Activated T-helper 17 cell treated with anti-CD3 and anti-CD28 coated beads, Interleukin-2, amount 50 U/mL, for 72 hours (primary cell): ENCODE data around the gene GPRIN1. TPM values are rescaled to one million over a fixed set of nuclear protein-coding genes. Genes with fewer than 3 reads are reported as not detected.

Experiments
- ATAC-seq: fragments of 150-1000 bp; cut with Tn5 transposase; replicated peaks from 2 replicates; pipeline ENCODE4 v1.10.0; 2021; ENCODE audit warnings: mild to moderate bottlenecking, moderate library complexity
- H3K27ac Mint-ChIP-seq: one replicate; pipeline ENCODE4 v1.8.0; 2022; ENCODE audit warnings: mixed read lengths
- H3K27me3 Mint-ChIP-seq: one replicate; pipeline ENCODE4 v1.8.0; 2022; ENCODE audit warnings: mixed read lengths
- H3K36me3 Mint-ChIP-seq: one replicate; pipeline ENCODE4 v1.8.0; 2022; ENCODE audit warnings: low read depth, mild to moderate bottlenecking, mixed read lengths
- H3K4me1 Mint-ChIP-seq: one replicate; pipeline ENCODE4 v1.8.0; 2022; ENCODE audit warnings: mixed read lengths
- H3K4me3 Mint-ChIP-seq: one replicate; pipeline ENCODE4 v1.8.0; 2022; ENCODE audit warnings: mild to moderate bottlenecking, mixed read lengths
- H3K9me3 Mint-ChIP-seq: one replicate; pipeline ENCODE4 v1.8.0; 2022; ENCODE audit warnings: mixed read lengths
- total RNA-seq, 2 donors: library from RNA; stranded (reverse); gene quantifications; one replicate each; pipeline ENCODE4 v1.2.3, GENCODE V29; 2022

Gene GPRIN1
- 1 to 10 TPM; 4.8 to 8.9 TPM for total RNA-seq

- peaks cover 7% of the 10 kb centered on the region for H3K36me3 Mint-ChIP-seq
- peaks cover 16% of the 10 kb centered on the region for H3K27me3 Mint-ChIP-seq
- peaks cover 13% of the 10 kb centered on the region for H3K4me1 Mint-ChIP-seq
- no peaks in the 10 kb centered on the region for H3K9me3 Mint-ChIP-seq
- ATAC-seq, result peak; percentile 81
- peak within 1 kb of the TSS; percentile 81 for H3K27ac Mint-ChIP-seq
- H3K4me3 Mint-ChIP-seq, result peak within 1 kb of the TSS; percentile 93
Observed at GRCh38 chr5:176609724-176610434, at the start of gene GPRIN1. Gene GPRIN1 (minus strand): TSS chr5:176610156. CDS start chr5:176599834, 10,322 bp downstream.

GRCh38 chr5:176659512-176659839, 49.5 kb upstream of the GPRIN1 start:
- Mint-ChIP-seq H3K4me1 (peaks cover 32% of the 10 kb centered on the region), H3K9me3 (no peaks in the 10 kb centered on the region), H3K4me3 (peak overlapping the region; percentile 58), H3K27me3 (peaks cover 10% of the 10 kb centered on the region), H3K36me3 (peaks cover 19% of the 10 kb centered on the region), H3K27ac (no peak overlapping the region)
- ATAC-seq, result no peak

DNA sequence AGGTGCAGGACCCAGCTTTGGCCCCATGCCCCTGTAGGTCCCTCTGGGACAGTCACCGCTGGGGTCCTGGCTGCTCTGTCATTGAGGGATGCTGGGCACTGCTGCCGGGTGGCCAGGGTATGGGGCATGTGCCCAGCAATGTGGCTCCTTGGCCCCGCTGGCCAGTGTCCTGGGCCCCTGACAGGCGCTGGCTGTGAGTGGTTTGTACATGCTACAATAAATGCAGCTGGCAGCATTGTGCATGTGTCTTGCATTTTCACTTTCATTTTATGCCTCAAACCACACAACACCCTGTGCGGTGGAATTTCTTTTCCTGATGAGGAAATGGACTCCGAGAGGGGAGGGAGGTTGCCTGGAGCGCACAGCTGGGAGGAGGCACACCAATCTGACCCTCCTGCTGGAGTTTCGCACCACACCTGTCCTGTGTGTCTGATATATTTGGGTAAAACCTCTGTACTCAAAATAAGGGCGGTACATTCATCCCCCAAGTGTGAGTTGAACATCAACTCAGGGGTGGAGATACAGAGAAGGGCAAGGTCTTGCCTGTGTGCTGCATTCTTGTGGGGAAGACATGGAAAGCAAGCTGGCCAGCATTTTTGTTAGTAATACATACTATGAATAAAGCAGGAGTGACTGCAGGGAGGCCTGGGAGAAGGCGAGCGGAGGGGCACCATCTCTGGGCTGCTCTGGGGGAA, 49.0 kb upstream of the GPRIN1 start:
- ATAC-seq, result no peak
- peaks cover 5% of the 10 kb centered on the region for H3K27me3 Mint-ChIP-seq
- H3K27ac Mint-ChIP-seq, result peak overlapping the region; percentile 16
- H3K4me3 Mint-ChIP-seq, result peak overlapping the region; percentile 58
- H3K4me1 Mint-ChIP-seq, result peaks cover 33% of the 10 kb centered on the region
- H3K9me3 Mint-ChIP-seq, result no peaks in the 10 kb centered on the region
- peaks cover 19% of the 10 kb centered on the region for H3K36me3 Mint-ChIP-seq

- Mint-ChIP-seq H3K9me3 (no peaks in the 10 kb centered on the region), H3K27me3 (no peaks in the 10 kb centered on the region), H3K27ac (no peak overlapping the region), H3K4me3 (peak overlapping the region; percentile 58), H3K4me1 (peaks cover 41% of the 10 kb centered on the region), H3K36me3 (peaks cover 28% of the 10 kb centered on the region)
- peak; percentile 54 for ATAC-seq
Observed at GRCh38 chr5:176658007-176658599, 48.1 kb upstream of the GPRIN1 start.

DNA sequence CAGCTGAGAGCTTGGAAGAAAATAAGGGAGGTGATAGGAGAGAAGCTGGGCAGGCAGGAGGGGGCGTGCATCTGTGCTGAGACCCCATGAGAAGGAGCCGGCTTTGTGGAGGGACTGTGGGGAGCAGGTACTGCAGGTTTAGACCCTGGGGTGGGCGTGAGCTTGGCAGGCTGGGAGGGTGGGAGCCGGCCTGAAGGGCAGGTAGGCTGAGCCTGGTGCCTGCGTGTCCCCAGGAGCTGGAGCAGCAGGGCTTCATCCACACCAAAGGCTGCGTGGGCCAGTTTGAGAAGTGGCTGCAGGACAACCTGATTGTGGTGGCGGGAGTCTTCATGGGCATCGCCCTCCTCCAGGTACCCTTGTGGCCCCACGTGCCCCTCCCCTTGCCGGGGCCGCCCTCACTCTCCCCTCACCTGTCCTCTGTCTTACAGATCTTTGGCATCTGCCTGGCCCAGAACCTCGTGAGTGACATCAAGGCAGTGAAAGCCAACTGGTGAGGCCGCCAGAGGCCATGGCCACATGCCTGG, 46.6 kb upstream of the GPRIN1 start:
- no peaks in the 10 kb centered on the region for H3K27me3 Mint-ChIP-seq
- H3K27ac Mint-ChIP-seq, result no peak overlapping the region
- H3K4me1 Mint-ChIP-seq, result peaks cover 47% of the 10 kb centered on the region
- no peak for ATAC-seq
- peaks cover 31% of the 10 kb centered on the region for H3K36me3 Mint-ChIP-seq
- no peak overlapping the region for H3K4me3 Mint-ChIP-seq
- no peaks in the 10 kb centered on the region for H3K9me3 Mint-ChIP-seq

GRCh38 chr5:176654856-176655255, 44.9 kb upstream of the GPRIN1 start:
- peaks cover 42% of the 10 kb centered on the region for H3K4me1 Mint-ChIP-seq
- H3K9me3 Mint-ChIP-seq, result no peaks in the 10 kb centered on the region
- ATAC-seq, result no peak
- peak overlapping the region; percentile 21 for H3K4me3 Mint-ChIP-seq
- no peak overlapping the region for H3K27ac Mint-ChIP-seq
- H3K27me3 Mint-ChIP-seq, result no peaks in the 10 kb centered on the region
- peaks cover 37% of the 10 kb centered on the region for H3K36me3 Mint-ChIP-seq

- peak; percentile 85 for ATAC-seq
Observed at GRCh38 chr5:176653401-176654385, 43.7 kb upstream of the GPRIN1 start.

DNA sequence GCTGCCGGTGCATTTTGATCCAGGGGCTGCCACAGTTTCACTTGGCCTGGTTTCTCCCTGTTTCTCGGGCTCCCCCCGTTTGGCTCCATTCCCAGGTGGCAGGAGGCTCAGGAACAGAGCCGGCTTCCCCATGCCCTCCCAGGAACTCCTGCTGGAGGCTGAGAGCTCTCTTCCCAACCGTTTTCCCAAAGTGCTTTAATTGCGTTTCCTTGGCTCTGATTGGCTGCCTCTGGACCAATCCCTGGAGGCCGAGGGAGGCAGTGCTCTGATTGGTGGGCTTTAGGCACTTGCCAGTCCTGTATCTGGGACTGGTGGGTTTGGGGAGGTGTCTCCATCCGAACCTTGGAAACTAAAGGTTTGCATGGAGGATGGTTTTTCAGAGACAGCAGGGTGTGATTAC, 42.2 kb upstream of the GPRIN1 start:
- Mint-ChIP-seq H3K27me3 (no peaks in the 10 kb centered on the region), H3K36me3 (peaks cover 29% of the 10 kb centered on the region), H3K27ac (no peak overlapping the region), H3K9me3 (no peaks in the 10 kb centered on the region), H3K4me1 (peaks cover 38% of the 10 kb centered on the region), H3K4me3 (no peak overlapping the region)
- ATAC-seq, result no peak

More at GRCh38 chr5:176653401-176654385, 43.7 kb upstream of the GPRIN1 start:
- peaks cover 37% of the 10 kb centered on the region for H3K36me3 Mint-ChIP-seq
- H3K9me3 Mint-ChIP-seq, result no peaks in the 10 kb centered on the region
- H3K4me3 Mint-ChIP-seq, result peak overlapping the region; percentile 62
- H3K27ac Mint-ChIP-seq, result peak overlapping the region; percentile 80
- H3K27me3 Mint-ChIP-seq, result no peaks in the 10 kb centered on the region
- peaks cover 40% of the 10 kb centered on the region for H3K4me1 Mint-ChIP-seq

- Mint-ChIP-seq H3K27me3 (no peaks in the 10 kb centered on the region), H3K27ac (no peak overlapping the region), H3K36me3 (peaks cover 29% of the 10 kb centered on the region), H3K4me1 (peaks cover 38% of the 10 kb centered on the region), H3K4me3 (no peak overlapping the region), H3K9me3 (no peaks in the 10 kb centered on the region)
- ATAC-seq, result no peak
Observed at GRCh38 chr5:176651472-176651980, 41.6 kb upstream of the GPRIN1 start.

- peak overlapping the region; percentile 24 for H3K27ac Mint-ChIP-seq
- H3K4me1 Mint-ChIP-seq, result peaks cover 42% of the 10 kb centered on the region
Observed at GRCh38 chr5:176650354-176650884, 40.5 kb upstream of the GPRIN1 start.

DNA sequence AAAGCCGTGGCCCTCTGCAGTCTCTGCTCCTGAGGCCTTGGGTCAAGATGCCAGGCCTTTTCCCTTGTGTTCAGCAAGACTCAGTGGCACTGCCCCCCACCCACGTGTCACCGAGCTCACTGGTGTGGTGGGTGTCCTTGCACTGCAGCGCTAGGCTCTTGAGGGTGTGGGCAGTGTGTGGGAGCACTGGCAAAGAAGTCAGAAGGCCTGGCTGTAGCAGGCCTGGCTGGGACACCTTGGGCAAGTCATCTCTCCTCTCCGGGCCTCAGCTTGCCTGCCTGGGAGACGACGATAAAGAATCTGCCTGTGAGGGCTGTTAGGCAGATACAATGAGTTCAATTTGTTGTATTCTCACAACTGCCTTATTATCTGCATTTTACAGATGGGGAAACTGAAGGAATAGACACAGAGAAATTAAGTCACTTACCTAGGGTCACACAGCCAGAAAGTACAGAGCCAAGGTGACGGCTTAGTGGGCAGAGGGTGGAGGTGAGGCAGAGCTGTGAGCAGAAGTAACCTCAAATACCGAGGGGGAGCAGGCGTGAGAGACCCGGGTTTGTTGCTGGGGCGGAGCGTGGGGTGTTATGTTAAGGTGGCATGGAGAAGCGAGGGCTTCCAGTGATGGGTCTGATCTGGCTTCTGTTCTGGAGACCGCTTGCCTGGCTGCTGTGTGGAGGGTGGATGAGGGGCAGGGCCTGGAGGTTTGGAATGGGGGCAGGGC, 38.7 kb upstream of the GPRIN1 start:
- H3K36me3 Mint-ChIP-seq, result peaks cover 14% of the 10 kb centered on the region
- H3K4me3 Mint-ChIP-seq, result peak overlapping the region; percentile 89
- peak overlapping the region; percentile 78 for H3K27ac Mint-ChIP-seq
- no peaks in the 10 kb centered on the region for H3K27me3 Mint-ChIP-seq
- no peak for ATAC-seq
- no peaks in the 10 kb centered on the region for H3K9me3 Mint-ChIP-seq
- H3K4me1 Mint-ChIP-seq, result peaks cover 32% of the 10 kb centered on the region

More at GRCh38 chr5:176650354-176650884, 40.5 kb upstream of the GPRIN1 start:
- ATAC-seq, result no peak
- Mint-ChIP-seq H3K36me3 (peaks cover 22% of the 10 kb centered on the region), H3K27me3 (no peaks in the 10 kb centered on the region), H3K4me3 (peak overlapping the region; percentile 89), H3K9me3 (no peaks in the 10 kb centered on the region)

- Mint-ChIP-seq H3K4me1 (peaks cover 25% of the 10 kb centered on the region), H3K27me3 (no peaks in the 10 kb centered on the region), H3K4me3 (peak overlapping the region; percentile 89)
Observed at GRCh38 chr5:176647843-176648473, 38.0 kb upstream of the GPRIN1 start.

More at GRCh38 chr5:176647843-176648473, 38.0 kb upstream of the GPRIN1 start:
- Mint-ChIP-seq H3K27ac (peak overlapping the region; percentile 78), H3K9me3 (no peaks in the 10 kb centered on the region), H3K36me3 (peaks cover 7% of the 10 kb centered on the region)
- no peak for ATAC-seq
